Bone marrow (tissue), 2 donors: ENCODE data around the gene FRG1.
"Not testable (repeated sequence)": the region's sequence is repeated elsewhere in the genome, so short reads cannot be mapped to it uniquely, and the experiment has no call there.

Experiments
- DNase-seq, 2 donors: peaks; one replicate each; lab custom pipeline; 2025; lab: John Stamatoyannopoulos, UW

FRG1 gene

GRCh38 chr4:189985651-189986243, 45.1 kb downstream of the FRG1 start:
- not testable (repeated sequence) for DNase-seq

- no peak for DNase-seq
These were observed 48.3 kb downstream of the FRG1 start for GRCh38 chr4:189988877-189989431.

GRCh38 chr4:189989941-189990340, 49.3 kb downstream of the FRG1 start:
- not testable (repeated sequence) for DNase-seq
